HG02588 (cell line): ENCODE results near the gene TRAF4.
"Not testable (repeated sequence)": the region's sequence is repeated elsewhere in the genome, so short reads cannot be mapped to it uniquely, and the experiment has no call there.

Experiments
- ATAC-seq: cut with Tn5 transposase; IDR thresholded peaks from one replicate; pipeline ENCODE4 v1.9.1; 2021; ENCODE audit warnings: mild to moderate bottlenecking, moderate library complexity; ENCODE audit not compliant: unreplicated experiment

TRAF4 gene

DNA sequence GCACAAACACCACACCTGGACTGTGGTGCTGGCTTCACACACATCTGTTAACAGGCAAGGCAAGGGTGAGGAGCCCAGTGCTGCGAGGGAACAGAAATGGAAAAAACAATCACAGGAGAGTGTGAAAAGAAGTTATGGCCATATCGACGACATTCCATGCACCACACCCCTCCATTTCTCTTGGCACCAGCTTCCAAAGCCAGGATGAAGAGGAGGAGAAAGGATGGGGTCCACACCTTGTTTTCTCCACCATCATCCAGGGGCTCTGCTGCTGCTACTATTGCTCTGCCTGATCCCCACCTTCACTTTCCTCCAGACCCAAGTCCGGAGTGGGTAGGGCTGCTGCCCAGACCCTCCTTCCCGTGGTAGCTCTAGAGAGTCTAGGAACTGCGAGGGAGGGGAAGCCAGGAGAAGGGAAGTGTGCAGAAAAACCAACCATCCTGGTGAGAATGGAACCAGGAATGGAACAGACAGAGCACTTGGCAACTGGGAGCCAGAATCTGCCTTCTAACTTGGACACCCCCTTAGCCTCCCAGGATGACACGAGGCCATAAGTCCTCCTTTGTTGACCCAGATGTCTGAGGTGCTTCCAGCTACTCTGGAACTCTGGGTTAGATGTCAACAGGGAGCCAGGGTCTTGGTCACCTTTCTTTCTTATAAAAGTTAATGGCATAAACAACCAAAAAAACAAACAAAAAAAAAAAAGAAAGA lies 31.0 kb upstream of the TRAF4 start:
- no peak for ATAC-seq

DNA sequence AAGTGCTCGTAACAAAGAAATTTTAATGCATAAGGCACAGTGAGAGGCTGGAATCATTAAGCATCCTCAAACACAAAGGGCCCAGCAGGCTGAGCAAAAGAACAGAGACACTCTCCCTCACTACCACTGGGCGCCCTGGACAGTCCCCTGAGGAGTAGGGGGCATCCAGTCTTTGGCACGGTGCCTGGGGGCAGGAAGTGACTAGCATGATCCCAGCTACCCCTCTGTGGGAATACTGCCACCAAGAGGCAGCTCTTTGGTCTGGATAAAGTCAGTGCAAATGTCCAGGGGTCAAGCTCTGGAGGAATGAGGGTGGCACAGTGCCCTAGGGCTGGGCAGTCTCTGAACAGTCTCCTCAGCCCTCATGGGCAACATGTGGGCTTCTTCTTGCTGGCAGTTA lies 29.5 kb upstream of the TRAF4 start:
- no peak for ATAC-seq

DNA sequence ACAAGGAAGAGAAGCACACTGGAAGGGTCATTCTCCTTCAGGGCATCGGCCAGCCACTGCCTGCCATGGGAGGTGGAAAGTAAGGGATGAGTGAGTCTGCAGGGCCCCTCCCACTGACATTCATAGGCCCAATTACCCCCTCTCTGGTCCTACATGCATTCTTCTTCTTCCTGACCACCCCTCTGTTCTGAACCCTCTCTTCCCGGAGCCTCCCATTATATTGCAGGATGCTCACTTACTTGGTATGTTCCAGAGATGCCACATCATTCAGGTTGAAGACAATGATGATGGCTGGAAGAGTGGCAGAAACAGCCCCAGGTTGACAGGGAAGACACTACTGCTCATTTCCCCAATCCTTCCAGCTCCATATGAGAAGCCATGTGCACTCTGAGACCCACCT lies 28.6 kb upstream of the TRAF4 start:
- ATAC-seq: no peak

DNA sequence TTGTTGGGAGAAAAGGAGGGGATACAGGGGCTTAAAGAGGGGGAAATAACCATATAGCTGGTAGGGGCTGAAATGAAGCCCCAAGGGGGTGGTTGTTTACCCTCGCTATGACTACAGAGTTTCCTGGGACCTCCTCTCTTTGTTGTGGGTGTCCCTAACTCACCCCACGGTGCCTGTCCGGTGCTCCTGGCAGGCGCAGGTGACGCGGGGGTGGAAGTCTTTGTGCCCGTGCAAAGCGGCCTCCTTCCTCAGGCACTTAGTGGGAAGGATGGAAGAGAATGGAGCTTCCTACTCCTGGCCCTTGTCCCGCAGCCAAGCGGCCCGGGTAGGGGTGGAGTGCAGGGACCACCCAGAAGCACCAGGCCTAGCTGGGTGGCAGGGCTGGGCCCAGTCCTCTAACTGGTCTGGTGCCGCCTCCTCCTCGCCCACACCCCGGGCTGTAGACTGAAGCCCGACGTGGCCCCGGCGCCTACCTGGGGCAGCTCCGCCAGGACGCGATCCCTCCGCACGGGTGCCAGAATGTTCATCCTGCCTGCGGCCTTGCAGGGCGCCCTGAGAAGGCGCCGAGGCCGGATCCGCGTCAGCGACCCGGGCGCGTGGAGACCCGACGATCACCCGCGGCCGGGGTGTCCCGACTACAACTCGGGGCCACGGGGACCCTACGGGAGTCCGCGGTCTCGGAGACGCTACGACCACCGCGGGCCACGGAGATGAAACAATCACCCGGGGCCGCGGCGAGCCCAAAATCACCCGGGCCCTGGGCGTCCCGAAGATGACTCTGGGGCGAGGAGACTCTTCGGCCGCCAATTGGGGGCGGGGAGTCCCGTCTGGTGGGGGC lies 26.9 kb upstream of the TRAF4 start:
- ATAC-seq: no peak

DNA sequence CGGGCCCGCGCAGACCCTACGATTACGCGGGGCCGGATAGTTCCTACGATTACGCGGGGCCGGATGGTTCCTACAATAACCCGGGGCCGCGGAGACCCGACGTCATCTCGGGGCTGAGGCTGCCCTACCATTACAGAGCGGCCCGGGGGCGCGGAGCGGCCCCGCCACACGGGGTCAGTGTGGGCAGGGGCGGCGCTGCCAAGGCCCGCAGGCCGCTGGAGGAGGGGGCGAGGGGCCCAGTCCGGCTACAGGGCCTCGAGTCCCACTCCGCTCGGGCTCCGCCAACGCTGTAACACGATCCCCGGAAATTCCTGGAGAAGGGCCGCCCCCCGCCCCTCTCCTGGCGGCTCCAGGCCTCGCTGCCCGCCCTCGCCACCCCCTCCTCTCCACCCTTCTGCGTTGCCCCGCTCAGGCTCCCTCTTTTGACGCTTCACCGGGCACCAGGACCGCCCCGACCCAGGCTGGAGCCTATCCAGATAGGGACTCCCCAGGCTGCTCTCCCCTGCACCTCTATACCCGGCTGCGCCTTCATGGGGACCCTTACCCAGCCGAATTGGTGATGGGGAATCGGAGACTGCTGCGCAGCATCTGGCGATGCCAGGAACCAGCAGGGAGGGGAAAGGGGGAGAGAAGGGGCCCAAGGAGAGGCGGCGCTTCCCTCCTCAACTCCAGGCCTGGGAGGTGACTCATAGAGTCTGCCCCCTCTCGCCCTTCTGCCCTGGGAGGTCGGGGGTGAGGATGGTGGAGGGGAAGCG lies 26.1 kb upstream of the TRAF4 start, which contains the start of gene RAB34:
Gene RAB34 (minus strand): TSS at position 291 of the 755 bp plus-strand sequence. CDS start 602 bp downstream, outside the sequence.
- no peak for ATAC-seq

DNA sequence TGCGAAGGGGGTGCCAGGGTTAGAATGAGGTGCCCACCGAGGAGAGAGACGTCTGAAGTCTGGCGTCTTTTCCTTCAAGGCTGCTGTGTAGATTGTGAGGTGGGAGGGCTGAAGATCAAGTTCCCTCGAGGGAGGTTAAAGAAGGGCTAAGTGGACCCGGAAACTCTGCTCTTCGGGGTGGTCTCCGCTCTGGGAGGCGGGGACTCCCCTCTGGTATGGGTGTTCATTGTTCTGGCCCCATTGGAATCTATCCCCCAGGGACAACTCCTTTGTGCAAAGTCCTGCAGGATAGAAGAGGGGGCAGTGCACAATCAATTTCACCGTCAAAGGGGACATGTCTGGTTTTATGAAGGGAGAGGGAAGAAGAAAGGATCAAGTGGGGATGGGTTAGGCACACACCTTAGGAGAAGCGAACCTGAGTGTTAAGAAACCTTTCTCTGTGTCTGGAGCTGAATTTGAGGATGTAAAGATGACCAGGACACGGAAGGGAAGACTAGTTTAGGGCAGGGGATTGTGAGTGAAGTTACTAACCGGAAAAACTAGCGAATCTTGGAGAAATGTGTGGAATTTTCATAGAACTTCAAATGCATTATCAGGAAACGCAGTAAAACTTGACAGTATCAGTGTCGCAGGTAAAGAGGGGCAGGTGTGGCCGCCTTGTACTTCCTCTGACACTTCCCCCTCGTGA lies 25.3 kb upstream of the TRAF4 start:
- ATAC-seq: no peak

DNA sequence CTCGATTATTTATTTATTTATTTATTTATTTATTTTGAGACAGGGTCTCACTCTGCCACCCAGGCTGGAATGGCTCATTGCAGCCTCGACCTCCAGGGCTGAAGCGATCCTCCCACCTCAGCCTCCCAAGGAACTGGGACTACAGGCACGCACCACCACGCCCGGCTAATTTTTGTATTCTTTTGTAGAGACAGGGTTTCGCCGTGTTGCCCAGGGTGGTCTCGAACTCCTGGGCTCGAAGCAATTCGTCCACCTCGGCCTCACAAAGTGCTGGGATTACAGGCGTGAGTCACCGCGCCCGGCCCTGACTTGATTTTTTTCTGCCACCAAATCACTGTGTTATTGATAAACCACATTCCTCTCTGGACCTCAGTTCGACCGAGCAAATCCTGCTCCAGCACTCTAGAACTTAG lies 24.8 kb upstream of the TRAF4 start:
- no peak for ATAC-seq

DNA sequence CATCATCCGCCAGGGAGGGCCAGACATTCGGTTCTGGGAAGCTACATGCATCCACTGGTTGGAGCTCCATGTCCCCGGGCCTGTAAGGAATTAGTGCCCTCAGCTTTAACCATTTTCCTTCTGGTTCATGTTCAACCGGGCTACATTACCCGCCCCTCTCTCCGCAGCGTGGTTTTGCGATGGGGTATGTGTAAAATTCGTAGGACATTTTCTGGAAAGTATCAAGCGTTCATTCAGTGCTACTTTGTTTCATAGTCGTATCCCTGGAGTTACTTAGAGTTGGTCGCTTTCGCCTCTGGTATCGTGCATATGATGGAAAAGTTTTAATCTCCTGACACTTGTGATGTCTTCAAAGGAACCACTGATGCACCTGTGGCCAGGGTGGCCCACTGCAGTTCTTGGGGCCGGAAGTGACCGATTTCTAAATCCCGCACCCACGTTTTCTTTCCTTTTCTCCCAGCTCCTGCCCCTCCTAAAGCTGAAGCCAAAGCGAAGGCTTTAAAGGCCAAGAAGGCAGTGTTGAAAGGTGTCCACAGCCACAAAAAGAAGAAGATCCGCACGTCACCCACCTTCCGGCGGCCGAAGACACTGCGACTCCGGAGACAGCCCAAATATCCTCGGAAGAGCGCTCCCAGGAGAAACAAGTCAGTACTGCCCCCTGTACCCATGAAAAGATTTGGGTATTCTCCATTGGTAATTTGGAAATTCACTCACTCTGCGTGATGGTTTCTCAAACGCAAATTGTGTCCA lies 23.4 kb upstream of the TRAF4 start:
- ATAC-seq: no peak

DNA sequence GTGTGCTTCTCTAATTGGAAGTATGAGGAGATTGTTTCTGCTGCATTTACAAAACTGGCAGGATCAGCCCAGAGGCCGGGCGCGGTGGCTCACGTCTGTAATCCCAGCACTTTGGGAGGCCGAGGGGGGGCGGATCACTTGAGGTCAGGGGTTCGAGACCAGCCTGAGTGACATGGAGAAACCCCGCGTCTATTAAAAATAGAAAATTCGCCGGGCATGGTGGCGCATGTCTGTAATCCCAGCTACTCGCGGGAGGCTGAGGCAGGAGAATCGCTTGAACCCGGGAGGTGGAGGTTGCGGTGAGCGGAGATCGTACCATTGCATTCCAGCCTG lies 22.8 kb upstream of the TRAF4 start:
- ATAC-seq: not testable (repeated sequence)

DNA sequence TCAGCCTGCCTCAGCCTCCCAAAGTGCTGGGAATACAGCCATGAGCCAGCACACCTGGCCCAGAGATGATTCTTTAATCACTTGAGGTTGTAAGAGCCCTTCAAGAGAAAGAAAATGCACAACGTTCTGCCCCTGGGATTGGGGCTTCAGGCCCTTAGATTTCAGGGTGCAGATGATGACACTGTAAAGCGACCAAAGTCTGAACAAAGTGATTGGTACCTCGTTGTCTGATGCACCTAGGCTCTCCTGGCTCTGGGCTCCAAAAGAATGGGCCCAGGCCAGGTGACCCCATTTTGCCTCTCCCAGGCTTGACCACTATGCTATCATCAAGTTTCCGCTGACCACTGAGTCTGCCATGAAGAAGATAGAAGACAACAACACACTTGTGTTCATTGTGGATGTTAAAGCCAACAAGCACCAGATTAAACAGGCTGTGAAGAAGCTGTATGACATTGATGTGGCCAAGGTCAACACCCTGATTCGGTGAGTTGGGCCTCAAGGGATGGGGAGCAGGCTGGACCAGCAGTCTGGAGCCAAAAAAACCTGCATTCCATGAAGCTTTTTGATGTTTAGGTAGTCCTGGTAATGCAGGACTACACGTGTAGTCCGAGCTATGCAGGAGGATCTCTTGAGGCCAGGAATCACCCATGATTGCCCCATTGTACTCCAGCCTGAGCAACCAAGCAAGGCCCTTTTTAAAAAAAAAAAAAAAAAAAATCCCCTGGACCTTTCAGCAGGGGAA lies 21.2 kb upstream of the TRAF4 start:
- ATAC-seq: no peak

DNA sequence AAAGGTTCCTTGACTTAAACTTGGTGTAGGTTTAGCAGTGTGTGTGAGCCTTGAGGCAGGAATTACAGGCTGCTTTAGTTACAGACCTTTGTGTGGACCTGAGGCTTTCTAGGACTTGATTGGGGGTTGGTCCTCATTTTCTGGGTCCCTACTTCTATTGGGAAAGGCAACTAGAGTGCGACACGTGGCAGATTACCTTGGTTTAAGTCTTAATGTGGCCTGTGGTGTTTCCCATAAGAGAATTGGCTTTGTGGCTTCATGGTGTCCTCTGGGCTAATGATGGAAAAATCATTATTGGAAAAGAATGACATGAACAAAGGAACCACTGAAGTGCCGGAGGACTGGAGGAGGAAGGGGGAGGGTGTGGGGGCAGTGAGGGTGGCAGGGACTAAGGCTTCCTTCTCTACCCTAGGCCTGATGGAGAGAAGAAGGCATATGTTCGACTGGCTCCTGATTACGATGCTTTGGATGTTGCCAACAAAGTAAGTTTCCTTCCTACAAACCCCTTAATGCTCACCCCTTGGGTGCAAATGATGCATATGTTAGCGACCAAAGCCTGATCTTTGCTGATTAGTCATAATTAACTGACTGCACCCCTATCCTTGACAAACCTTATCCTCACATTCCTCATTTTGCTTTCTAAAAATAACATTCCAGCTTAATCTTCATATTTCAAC lies 20.5 kb upstream of the TRAF4 start:
- ATAC-seq: no peak

DNA sequence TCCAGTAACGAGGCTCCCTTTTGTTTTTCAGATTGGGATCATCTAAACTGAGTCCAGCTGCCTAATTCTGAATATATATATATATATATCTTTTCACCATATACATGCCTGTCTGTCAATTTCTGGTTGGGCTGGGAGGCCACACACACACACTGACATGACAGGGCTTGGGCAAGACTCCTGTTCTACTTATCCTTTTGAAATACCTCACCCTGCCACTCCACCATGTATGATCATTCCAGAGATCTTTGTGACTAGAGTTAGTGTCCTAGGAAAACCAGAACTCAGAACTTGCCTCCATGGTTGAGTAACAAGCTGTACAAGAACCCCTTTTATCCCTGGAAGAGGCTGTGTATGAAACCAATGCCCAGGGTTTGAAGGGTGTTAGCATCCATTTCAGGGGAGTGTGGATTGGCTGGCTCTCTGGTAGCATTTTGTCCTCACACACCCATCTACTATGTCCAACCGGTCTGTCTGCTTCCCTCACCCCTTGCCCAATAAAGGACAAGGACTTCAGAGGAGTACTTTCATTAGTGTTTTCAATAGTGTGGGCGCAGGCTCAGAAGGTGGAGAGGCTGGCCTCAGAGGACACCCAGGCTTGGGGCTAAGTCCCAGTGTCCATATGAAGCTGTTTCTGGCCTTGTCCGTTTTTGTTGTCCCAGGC lies 19.8 kb upstream of the TRAF4 start:
- not testable (repeated sequence) for ATAC-seq

DNA sequence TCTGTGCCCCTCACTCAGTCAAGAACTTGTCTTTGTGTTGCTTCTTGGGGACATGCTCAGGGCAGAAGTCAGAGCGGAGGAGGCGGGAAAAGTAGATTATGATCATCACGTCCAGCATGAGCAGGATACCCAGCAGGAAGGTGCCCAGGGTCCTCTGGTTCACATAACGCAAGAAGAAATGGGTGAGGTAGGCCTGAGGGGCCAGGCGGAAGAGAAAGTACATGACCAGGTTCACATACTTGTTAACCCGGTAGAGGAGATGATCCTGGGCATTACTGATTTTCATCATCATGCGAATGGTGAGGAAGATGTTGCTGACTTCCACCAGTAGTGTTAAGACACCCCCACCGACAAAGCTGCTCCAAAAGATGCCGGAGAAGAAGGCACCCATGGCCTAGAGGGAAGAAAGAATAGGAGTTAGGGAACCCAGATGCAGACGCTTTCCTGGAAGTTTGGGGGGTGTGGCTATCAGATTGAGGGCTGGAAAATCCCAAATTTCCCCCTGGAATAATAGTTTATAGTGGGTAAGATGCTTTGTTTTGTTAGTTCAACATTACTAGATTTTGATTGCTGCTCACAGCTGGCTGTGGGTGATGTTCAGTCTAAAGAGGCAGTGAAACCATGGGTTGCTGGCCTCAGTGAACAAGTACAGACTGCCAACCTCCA lies 19.2 kb upstream of the TRAF4 start:
- ATAC-seq: no peak

DNA sequence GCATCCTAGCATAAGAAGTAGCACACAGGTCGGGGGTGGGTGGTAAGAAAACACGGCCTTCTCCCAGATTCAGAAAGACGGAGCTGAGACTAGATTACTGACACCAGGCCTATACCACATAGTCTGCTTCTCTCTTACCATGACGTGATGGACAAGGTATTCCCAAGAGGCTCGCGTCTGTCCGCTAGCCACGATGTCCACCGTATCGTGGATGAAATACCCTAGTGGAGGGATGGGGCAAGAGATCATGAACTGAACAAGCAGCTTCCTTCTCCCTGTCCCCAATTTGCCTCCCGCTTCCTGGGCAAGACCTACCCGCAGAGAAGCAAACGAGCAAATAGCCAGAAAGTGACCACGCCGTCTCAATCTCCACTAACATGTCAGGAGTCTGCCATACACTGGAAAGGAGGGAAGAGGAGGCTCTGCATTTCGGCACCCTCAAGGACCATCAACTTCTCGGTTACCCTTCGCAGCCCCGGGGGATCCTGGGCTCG lies 18.6 kb upstream of the TRAF4 start:
- ATAC-seq: no peak

DNA sequence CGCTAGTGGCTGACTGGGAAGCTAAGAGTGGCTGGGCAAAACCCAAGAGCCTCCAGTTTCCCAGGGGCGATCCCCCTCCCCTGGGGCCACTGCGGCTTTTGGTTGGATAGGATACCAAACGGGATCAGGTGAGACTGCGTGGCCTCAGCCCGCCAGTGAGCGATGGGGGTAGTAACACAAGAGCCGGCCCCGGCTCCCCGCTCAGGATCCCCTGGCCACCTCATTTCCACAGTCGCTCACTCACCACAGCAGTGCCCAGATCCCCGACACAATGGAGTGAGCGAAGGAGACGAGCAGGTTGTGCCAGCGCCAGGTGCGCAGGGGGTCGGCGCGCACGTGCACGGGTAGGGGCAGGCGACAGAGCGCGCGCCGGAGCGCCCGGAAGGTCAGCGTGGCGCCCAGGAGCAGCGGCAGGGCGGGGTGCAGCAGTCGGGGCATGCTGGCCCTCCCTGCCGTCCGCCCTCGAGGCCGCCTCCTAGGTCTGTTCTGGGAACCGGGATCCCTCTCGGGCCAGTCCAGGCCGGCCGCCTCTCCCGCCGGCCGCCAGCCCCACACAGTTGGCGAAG lies 18.1 kb upstream of the TRAF4 start:
- ATAC-seq: no peak

DNA sequence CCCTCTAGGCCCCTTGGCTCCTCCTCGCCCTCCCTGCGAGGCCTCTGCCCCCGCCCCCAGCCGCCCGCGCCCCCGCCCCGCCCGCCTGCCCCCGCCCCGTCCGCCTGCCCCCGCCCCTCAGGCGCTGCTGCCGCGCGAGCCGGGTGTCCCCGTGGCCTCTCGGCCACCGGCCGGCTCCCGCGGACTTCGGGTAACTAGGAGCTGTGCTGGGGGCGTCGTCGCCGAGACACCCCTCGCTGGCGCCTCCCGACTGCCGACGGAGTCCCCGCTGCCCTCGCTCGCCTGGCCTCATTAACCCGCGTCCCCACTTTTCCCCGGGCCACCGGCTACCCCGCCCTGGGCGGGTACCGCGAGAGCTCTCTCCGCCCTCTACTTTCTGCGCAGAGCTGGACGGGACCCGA lies 17.6 kb upstream of the TRAF4 start, which contains the start of gene TLCD1:
Gene TLCD1 (minus strand): TSS at position 8 of the 401 bp plus-strand sequence. CDS start 136 bp downstream, outside the sequence.
- ATAC-seq: no peak
